Amygdala (tissue), 56 donors: ENCODE data around the gene CDK1.
A peak's percentile ranks its signal among the peaks of the same experiment; 100 is the strongest.

Source experiments
- DNase-seq, 56 donors: peaks; one replicate each; lab custom pipeline; 2025; lab: John Stamatoyannopoulos, UW

Gene CDK1

DNA sequence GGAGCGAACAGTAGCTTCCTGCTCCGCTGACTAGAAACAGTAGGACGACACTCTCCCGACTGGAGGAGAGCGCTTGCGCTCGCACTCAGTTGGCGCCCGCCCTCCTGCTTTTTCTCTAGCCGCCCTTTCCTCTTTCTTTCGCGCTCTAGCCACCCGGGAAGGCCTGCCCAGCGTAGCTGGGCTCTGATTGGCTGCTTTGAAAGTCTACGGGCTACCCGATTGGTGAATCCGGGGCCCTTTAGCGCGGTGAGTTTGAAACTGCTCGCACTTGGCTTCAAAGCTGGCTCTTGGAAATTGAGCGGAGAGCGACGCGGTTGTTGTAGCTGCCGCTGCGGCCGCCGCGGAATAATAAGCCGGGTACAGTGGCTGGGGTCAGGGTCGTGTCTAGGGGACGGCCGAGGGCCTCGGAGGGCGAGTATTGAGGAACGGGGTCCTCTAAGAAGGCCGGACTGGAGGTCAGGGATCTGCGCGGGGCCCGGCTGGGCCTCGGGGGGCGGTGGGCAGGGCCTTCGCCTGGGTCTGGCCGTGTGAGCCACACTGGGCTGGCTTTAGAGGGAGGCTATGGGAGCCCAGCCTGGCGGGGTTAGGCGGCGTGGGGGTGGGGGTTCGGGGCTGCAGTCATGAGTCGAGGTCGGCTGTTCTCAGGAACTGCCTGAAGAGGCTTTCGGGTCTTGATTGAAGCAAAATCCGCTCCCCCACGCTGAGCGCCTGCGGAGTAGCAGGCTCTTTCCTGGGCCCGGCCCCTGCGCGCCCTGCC, at the start of gene CDK1:
Gene CDK1, plus strand, starts transcription at position 265 of the 757 bp plus-strand sequence. CDS start 1,688 bp downstream, outside the sequence.
- peak; percentile 60 to 98 (median 93) for DNase-seq

- no peak for DNase-seq
Observed at GRCh38 chr10:60729106-60729505, 49.2 kb upstream of the CDK1 start.

- DNase-seq, result no peak
Observed at GRCh38 chr10:60731134-60731885, 47.0 kb upstream of the CDK1 start.

GRCh38 chr10:60732198-60732806, 46.0 kb upstream of the CDK1 start:
- no peak for DNase-seq

DNA sequence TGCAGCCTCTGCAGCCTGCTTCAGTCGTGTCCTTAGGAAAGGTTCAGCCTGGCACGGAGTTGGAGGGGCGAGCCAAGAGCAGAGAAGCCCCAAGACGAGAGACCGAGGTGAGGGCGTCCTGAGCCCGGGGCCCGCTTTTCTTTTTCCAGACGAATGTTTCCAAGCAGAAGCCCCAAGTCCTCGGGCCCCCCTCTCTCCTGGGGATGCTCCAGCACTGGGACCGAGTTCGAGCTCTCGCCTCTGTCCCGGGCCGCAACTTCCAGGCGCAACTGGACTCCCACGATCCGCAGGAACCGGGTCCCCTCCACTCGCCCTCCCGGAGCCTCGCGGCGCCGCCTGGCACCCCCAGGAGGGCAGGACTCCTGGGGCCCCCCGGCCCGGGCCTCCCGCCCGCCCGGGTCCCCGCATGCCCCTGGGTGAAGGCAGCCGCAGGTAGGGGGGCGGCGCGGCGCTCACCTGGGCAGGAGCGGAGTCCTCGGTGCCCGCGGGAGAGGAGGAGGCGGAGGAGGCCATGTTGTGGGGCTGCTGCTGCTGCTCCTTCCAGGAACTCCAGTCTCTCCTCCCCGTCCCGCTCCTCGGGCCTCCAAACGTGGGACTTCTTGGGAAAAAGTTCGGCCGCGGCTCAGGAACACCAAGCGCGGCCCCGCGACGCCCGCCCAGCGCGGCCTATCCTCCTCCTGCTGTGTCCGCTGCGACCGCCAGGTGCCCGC, 45.3 kb upstream of the CDK1 start:
- no peak for DNase-seq

- no peak for DNase-seq
Observed at GRCh38 chr10:60733517-60733822, 44.8 kb upstream of the CDK1 start.

GRCh38 chr10:60733826-60734225, 44.5 kb upstream of the CDK1 start:
- no peak for DNase-seq

- DNase-seq, result no peak
Observed at GRCh38 chr10:60734226-60734625, 44.1 kb upstream of the CDK1 start.

DNA sequence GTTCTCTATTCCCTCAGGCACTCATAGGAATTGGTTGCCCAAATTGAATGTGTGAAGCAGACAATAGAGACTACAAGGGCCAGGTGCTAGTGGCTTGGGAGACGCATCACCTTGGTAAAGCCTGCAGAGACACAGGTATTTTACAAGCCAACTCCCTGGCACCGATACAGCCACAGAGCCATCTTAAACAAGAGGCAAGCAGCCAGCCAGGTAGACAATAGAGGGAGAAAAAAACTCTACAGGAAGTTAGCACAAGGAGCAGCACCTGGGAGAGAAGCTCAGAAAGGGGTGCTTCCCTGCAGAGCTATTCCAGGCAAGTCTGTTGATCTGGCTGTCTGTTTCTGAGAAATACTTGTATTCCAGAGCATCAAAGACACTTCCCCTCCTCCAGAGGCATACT, 43.0 kb upstream of the CDK1 start:
- DNase-seq, result no peak

GRCh38 chr10:60737242-60737641, 41.0 kb upstream of the CDK1 start:
- no peak for DNase-seq

DNA sequence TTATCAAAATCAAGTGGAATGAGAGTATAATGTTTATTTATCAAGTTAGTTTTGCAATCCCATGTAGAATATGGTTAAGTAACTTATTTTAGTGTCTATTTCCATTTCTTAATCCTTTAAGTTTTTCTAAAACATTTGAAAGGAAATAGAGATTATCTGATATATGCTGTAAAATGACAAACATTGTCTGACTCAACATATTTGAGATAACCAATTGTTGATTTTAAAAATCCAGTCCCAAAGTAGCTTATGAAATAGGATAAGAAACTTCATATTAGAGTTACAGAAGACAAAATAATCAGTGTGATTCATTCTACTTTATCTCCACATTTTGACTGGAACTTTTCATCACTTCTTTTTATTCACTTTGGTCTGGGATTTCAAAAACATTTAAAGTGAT, 38.7 kb upstream of the CDK1 start:
- DNase-seq, result no peak

DNA sequence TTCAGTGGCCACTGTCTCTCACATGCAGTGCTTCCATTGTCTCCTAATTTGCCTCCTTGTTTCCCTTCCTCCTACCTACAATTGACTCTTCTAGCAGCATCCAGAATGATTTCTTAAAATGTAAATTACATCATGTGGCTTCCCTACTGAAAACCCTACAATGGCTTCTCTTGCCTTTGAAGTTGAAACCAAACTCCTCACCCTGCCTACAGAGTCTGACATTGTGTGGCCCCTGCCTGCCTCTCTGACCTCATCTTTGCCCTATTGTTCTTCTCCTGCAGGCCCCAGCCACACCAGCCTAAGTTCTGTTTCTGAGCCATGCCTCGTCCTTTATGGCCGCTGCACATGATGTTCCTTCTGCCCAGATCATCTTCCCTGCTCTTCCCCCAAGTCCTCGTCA, 35.8 kb upstream of the CDK1 start:
- no peak for DNase-seq

- DNase-seq, result no peak
Observed at GRCh38 chr10:60747817-60748469, 30.3 kb upstream of the CDK1 start.

GRCh38 chr10:60753152-60753551, 25.1 kb upstream of the CDK1 start:
- no peak for DNase-seq

- no peak for DNase-seq
Observed at GRCh38 chr10:60753817-60754216, 24.5 kb upstream of the CDK1 start.

DNA sequence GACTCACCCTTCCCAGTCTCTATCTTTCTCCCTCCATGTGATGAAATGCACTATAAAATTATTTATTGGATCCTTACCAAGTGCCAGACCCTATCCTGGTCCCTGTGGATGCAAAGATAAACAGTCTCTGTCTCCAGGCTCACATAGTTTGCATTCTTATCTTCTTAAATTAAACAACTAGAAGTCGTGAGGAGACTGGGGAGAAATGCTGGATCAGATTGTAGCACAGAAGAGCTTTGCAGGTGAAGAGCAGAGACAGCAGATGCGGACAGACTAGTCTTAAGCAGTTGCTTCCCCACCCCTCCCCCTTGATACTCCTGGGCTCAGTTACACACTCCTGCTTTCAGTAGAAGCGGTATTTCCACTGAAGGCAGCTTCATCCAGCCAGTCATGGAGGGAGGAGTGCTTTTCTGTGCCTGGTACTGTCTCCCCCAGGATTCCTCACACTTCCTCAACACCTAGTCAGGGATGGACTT, 20.8 kb upstream of the CDK1 start:
- no peak for DNase-seq

- no peak for DNase-seq
Observed at GRCh38 chr10:60759181-60759580, 19.1 kb upstream of the CDK1 start.

DNA sequence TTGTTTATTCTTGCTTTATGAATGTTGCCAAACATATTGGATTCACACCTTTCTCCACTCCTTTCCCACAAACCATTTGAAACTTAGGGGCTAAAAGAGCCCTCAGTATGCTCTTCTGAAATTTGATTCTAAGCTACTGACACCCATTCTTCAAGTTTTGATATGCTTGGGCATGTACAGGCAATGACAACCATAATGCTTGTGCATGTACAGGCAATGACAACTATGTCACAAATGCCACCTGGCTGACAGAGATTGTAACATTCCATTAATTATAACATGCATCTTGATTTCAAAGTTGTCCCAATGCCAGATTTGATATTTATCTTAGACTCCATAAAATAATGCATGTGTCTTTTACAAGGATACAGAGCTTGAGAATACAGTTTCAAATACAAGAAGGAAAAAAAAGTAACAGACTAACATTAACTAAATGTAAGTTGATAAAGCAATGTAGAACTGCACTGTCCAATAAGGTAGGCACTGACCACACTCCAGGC, 17.5 kb upstream of the CDK1 start:
- no peak for DNase-seq

DNA sequence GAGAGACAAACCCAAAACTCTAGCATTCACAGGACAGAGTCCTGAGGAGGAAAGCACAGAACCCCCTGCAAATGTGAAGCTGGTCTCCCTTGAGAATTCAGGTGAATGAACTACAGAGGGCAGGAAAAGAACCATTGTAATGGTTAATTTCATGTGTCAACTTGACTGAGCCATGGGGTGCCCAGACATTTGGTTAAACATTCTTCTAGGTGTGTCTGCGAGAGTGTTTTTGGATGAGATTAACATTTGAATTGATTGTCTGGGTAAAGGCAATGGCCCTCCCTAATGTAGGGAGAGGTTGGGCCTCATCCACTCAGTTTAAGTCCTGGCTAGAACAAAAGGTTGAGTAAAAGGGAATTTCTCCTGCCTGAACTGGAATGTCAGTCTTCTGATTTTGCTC, 15.7 kb upstream of the CDK1 start:
- DNase-seq, result no peak

GRCh38 chr10:60767424-60767823, 10.9 kb upstream of the CDK1 start:
- no peak for DNase-seq
